NCI-H524 treated with DMSO at 0.1 percent for 48 hours (cell line): ENCODE measurements around the gene DDB1.
A peak's percentile ranks its signal among the peaks of the same experiment; 100 is the strongest.

Experiments
- DNase-seq: peaks from one replicate; lab custom pipeline; 2025; lab: John Stamatoyannopoulos, UW

DDB1 gene

DNA sequence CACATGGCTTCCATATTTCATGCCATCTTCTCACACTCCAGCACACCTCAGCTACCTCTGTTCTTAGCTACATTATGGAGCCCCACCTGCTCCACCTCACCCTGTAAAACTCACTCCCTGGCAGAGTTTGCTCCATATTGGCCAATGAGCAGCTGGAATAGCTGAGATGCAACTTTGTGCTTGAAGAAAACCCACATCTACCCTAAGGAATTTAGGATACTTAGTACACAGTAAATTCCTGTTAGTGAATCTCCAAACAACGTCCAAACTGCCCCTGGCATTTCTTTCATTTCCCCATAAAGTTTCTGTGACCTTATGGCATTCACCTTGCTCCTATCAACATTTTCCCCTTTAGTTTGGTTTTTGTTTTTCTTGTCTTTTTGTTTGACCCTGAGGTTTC lies 35.6 kb downstream of the DDB1 start:
- DNase-seq = no peak

DNA sequence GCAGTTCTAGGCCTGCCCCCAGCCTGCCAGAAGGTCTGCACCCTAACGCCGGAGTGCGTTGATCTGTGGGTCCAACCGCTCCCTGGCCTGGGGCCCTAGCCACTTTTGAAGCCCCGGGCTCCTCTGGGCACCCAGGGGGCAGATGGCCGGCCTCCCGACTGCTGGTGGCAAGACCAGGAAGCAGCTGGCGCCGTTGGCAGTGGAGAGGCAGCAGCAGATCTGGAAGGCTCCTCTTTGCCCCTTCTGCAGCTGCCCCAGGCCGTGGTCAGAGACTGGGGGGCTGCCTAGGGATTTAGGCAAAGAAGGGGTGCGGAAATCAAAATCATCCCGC lies 37.3 kb downstream of the DDB1 start:
- DNase-seq = peak; percentile 7

DNA sequence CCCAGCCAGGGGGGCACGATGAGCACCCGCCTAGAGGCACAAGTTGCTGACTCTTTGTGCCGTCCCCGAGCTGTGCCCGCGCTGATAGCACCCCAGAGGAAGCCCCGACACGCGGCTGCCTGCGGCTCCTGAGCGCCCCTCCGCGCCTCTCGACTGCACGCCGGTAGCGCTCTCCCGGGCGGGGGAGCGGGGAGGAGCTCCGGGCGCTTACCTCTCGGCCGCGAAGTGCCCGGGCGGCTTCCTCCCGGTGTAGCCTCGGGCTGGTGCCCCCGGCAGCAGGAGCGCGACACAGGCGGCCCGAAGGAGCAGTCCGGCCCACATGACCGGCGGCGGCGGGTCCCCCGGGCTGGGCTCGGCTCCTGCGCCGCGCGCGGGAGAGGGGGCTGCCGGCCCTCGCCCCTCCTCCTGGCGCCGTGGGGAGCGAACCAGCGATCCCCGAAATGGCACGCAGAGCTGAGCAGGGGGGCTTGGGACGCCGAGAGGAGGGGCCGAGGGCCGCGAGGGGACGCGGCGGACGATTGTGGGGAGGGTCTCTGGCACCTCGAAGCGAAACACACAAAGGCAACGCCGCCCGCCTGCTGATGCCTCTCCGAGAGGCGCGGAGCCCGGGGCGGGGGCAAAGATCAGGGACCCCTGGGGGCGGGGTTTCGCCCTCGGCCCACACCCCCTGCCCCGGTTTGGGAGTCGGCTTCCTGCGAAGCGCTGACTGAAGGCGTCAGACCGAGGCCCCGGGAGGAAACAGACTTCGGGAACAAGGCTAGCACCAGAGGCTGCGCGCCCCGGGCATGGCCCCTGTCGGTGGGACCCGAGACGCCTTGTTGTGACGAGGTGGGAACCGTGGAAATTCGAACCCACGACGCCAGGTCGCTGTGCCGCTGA lies 37.9 kb downstream of the DDB1 start, which contains the start of gene VWCE:
VWCE (minus strand) TSS at position 600 of the 879 bp plus-strand sequence; CDS start at position 321, 279 bp downstream.
- DNase-seq = peak; percentile 16

DNA sequence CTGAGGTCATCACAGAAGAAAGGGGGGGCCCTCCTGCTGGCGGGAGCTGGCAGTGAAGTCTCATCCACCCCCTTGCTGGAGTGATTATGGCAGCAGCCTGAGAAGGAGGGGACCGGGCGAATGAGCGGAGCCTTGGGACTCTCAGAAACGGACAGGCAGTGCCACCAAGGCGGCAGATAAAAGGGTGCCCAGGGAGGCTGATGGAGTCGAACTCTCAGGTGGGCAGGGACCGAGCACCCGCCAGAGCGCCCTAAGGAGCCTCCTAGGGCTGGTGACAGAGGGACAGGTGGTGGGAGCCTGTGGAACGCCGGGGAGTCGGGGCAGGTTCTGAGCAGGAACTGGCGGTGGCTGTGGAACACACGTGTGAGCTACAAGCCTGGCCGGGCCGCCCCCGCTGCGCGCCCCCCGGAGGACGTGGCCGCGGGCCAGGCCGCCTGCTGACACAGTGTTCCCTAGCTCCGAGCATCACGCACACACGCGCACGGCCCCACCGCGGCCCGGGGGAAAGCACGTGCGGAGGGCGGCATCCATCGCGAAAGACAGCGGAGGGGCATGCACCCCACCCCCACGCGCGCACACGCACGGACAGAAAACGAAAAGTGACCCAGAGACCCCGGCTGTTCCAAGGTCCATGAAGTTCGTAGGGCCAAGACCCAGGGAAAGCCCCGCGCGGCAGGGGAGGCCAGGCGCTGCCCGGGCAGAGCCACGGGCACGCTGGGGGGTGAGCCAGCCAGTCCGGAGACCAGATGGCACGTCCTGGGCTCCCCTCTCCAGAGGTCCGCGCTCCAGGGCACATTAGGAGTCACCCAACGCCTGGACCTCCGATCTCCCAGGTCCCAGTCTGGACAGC lies 38.8 kb downstream of the DDB1 start:
- DNase-seq = peak; percentile 11

DNA sequence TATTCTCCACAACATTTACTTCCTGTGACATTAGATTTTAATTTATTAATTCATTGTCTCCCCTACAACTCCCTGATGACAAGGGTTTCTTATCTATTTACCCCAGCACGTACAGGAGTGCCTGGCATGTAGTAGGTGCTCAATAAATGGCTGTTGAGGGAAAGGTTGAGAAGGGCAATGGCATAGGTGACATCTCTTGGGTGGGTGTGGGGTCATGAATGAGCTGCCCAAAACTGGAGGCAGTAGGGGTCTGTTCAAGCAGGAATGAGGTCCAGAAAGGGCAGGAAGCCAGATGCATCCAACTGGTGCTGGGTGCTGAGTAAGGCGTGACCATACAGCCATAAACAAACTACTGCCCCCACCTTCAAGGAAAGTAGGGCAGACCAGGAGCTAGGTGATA lies 40.5 kb downstream of the DDB1 start:
- DNase-seq = no peak

DNA sequence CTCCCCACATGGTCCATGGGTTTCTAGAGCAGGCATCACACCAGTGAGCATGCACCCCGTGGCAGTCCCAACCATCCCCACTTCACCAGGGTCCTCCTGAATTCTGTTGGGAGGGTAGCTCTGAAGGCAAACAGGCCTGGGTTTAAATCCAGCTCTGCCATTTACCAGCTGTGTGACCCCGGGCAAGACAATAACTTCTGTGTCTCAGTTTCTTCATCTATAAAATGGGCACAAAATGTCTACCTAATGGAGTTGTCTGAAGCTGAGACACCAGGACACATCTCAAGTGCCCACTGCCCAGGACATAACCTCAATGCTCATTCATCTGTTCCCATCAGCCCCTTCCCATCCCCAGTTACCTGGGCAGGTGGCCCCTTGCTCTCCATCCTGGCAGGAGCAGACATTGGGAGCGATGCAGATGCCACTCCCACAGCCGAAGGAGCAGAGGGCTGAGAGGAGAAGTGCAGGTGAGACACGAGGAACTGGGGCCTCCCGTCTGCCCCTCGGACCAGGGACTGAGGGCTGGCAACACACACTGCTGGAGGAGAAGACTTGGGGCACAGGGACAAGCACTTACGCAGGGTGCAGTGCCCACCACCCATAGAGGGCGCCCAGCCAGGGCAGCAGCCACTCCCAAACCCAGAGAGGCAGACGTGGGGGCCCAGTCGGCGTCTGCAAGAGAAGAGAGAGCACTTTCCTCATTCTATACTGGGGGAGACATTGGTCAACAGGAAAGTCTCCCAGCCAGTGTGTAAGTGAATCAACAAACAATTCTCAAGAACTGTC lies 41.8 kb downstream of the DDB1 start:
- DNase-seq = no peak

DNA sequence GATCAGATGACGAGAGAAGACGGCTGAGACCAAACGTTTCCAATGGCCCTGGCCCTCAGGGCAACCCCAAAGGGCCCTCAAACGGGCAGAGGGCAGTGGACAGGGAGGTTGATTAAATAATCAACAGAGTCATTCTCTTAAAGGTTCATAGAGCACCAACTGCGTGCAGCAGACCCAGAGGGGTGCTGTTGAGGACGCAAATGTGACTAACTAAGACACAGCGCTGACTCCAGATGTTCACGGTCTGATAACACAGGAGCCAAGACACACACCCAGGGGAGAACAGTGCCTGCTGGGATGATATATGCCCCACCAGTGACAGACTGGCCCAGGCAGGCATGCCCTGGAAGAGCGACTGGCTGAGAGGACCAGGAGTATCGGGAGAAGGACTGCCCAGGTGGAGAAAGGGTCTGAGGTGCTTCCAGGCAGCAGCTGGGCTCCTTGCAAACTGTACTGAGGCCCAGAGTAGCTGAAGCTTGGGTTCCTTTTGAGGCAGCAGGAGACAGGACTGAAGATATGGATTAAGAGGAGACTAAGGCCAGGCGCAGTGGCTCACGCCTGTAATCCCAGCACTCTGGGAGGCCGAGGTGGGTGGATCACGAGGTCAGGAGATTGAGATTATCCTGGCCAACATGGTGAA lies 45.4 kb downstream of the DDB1 start:
- no peak for DNase-seq

DNA sequence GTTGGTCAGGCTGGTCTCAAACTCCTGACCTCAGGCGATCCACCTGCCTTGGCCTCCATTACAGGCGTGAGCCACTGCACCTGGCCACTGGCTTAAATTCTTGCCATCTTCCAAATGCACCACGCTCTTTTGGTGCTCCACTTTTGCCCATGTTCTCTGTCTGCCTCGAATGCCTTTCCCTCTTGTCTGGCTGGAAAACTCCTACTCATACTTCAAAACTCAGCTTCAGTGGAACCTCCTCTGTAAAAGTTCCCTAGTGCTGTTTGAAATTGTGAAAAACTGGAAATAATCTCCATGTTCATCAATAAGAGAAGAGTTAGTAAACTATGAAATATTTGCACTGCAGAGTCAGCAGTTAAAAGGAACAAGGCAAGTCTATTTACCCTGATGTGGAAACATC lies 49.3 kb downstream of the DDB1 start:
- DNase-seq = no peak

DNA sequence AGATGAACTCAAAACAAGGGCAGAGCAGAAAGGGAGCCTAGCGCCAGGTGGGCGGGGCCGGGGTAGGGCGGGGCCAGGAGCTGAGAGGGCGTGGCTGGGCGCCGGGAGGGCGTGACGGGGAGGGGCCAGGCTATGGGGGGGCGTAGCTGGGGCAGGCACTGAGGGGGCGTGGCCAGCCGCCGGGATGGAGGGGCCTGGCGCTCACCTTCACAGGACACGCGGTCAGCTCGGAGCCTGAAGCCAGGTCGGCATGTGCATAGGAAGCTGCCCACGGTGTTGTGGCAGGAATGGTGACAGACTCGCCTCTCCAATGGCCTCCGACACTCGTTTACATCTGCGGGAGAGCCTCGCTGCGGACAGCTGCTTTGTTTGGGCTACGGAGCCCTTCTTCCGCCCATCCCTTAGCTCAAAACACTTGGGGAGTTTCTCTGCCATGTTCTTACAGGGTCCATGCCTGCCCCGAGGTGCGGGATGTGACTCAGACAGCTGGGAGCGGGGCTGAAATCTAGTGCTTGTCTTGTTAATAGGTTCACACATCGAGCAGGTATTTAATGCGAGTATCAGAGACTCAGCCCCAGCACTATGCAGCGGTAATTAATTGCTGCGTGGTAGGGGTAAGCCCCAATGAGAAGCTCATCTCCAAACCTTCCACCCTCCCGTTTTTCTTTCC lies 51.2 kb downstream of the DDB1 start:
- no peak for DNase-seq

DNA sequence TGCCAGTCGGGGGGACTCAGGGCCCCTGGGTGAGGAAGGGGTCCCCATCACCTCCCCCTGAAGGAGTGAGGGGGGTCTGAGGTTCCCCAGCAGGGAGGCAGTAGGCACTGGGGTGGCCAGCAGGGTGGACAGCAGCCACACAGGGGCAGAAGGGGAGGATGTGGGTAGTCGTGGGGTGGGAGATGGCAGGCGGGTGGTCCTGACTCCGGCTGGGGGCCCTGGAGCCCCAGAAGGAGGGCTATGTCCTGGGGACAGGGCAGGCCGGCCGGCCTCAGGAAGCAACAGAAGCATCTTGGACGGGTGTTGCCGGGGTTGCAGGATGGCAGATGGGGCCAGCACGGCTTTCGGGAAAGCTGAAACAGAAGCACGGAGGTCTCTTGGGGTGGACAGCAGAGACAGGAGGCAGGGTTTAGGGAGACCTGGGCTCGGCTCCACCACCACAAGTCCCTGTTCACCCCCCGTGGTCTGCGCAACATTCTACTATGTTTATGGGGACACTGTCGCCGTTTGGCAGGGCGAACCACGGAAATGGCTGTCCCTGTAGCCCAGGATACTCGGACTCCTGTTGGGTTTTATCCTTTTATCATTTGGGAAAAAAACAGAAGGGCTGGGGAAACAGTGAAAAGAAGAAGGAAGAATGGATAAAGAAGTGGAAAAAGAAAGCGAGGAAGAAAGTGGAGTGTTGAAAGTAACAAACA lies 51.9 kb downstream of the DDB1 start:
- no peak for DNase-seq

DNA sequence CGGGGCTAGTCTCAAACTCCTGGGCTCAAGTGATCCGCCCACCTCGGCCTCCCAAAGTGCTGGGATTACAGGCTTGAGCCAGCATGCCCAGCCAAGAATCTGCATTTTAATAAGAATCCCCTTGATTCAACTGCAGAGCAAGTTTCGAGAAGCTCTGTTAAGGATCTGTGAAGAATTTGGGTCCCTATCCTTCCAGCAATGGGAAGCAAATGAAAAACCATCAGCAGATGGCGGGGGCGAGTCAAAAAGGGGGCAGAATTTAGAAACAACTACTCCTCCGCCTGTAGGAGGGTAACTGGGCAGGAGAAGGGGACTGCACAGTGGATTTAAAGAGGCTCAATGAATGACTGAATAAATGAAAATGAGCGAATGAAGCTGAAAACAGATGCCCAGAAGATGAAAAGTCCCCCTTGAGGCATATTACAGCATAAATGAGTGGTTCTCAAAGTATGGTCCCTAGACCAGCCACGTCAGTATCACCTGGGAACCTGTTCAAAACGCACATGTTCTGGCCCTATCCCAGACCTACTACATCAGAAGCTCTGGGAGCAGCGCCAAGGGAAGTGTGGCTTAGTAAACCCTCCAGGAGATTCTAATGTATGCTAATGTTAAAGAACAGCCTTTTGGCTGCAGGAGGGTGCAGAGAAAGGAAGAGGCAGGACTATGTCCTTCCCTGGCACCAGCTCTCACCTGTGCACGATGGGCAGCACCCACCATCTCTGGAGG lies 52.8 kb downstream of the DDB1 start:
- DNase-seq = no peak

DNA sequence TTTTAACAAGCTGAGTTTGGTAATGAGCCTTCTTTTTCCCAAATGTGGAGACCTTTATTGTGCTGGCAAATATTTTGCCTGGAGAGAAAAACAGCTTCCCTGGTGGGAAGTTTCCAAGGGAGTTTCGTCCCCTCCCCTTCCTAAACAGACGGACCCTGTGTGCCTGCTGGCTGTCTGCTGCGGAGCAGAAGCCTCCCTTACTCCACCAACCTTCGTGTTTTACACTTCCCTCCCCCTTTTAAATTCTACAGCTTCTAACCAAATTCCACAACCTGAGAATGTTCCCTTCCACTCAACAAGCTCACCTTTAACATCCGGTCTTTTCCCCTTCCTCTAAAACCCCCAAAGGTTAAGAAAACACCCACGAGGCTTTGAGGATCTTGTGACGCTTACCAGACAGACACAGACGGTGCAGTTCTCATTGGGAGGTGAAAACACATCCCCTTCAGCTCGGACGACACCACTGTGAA lies 54.9 kb downstream of the DDB1 start:
- DNase-seq = no peak

DNA sequence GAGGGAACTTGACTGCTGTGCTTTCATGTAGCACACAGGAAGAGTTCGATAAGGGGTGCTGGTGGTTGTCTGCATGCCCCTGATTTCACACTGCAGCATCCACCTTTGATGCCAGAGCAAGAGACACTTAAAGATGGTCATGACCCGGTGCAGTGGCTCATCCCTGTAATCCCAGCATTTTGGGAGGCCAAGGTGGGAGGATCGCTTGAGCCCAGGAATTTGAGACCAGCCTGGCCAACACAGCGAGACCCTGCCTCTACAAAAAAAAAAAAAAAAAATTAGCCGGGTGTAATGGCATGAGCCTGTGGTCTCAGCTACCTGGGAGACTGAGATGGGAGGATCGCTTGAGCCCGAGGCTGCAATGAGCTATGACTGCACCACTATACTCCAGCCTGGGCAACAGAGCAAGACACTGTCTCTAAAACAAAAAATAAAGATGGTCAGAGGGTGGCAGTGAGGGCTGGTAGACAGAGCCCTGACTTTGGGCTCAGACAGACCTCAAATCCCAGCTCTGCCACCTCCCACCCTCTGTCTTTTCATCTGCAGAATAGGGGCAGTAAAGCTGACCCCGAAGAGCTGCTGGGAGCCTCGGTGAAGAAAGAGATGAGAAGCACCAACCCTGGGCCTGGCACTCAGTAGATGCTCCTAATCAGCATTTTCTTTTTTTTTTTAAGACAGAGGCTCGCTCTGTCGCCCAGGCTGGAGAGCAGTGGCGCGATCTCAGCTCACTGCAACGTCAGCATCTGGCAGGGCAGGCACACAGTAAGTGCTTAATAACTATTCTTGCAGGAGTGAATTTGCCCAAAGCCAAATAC lies 55.5 kb downstream of the DDB1 start:
- no peak for DNase-seq

DNA sequence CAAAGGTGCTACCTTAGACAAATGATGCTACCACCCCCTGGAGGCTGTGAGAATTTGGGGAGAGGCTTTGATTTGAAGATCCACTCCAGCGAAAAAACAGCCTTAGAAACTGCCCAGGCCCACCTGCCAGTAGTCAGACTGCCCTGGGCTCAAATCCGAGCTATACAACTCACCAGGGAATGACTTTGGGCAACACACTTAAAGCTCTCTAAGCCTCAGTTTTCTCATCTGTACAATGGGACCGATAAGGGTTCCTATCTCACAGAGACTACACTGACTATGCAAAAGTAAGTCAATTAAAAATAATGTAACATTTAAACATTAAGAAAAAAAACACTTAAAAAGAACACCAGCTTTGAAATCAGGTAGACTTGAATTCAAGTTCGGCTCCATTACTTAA lies 57.7 kb downstream of the DDB1 start:
- DNase-seq = no peak

DNA sequence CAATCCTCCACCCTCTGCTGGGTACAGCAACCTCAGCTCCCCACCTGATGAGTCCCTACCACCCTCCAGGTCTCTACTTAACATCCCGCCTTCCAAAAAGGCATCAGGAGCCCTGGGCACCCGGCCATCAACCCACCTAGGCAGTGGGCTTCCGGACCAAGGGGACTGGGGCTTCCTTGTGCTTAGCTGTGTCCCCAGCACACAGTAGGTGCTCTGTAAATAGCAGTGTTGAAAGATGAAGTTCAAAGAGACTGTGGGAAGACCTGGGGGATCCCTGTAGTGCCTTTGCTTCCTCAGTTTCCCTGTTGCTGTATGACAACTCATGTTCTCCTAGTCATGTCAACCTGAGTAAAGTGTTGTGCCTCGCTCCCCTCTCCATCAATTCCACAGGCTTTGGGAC lies 58.8 kb downstream of the DDB1 start:
- DNase-seq = no peak

DNA sequence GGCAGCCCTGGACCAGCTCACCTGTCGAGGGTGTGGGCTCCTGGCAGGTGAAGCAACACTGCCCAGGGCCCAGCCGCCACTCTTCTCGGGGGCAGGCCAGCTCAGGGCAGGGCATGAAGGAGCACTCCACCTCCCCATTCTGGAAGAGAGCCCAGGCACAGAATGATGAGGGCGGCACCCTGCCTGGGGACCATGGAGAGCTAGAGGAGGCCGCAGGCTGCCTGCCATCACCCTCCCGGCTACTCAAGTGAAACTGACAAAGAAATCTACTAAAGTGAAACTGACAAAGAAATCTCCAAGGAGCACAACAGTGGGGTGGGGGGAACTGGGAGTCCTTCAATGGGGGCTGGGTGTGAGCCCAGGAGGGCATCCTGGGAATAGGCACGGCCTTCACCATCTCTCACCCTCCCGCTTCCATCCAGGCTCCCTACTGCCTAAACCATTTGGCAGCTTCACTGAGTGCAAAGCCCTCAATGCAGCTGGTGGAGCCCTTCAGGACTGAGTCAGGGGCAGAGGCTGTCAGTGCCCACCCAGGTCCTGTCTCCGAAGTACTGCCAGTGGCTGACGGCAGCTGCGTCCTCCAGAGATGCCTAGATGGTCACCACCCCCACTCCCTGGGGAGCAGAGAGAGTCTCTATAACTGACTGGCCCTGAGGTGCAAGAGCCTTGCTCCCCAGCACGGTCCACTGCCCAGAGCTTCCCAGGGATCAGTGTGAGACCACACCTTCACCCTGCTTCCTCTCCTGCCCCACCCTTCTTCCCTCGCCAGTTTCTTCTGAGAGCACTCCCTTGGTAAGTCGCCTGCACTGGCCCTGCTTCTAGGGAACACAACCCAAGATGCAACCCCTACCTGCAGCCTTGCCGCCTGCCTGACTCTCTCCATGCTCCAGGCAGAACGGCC lies 59.5 kb downstream of the DDB1 start:
- DNase-seq = no peak

DNA sequence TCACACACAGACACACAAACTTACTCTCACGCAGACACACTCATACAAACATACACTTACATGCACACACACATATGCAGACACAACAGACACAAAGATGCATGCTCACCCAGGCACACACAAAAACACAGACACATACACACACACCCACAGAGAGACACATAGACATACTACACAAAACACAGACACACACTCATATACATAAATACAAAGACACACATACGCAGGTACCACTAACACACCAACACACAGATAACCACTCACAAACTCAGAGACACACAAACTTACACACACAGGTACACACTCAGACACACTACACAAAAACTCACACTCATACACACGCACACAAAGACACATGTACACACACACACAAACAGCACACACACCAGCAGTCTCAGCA lies 60.2 kb downstream of the DDB1 start:
- DNase-seq = no peak
